ENCODE results near the gene RACGAP1.

GRCh38 chr12:49979791-49980190, 45.5 kb downstream of the RACGAP1 start:
- TF ChIP-seq, protein P1, sequence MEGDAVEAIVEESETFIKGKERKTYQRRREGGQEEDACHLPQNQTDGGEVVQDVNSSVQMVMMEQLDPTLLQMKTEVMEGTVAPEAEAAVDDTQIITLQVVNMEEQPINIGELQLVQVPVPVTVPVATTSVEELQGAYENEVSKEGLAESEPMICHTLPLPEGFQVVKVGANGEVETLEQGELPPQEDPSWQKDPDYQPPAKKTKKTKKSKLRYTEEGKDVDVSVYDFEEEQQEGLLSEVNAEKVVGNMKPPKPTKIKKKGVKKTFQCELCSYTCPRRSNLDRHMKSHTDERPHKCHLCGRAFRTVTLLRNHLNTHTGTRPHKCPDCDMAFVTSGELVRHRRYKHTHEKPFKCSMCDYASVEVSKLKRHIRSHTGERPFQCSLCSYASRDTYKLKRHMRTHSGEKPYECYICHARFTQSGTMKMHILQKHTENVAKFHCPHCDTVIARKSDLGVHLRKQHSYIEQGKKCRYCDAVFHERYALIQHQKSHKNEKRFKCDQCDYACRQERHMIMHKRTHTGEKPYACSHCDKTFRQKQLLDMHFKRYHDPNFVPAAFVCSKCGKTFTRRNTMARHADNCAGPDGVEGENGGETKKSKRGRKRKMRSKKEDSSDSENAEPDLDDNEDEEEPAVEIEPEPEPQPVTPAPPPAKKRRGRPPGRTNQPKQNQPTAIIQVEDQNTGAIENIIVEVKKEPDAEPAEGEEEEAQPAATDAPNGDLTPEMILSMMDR (conservative IDR thresholded peaks at IDR 0.05), result no peak
- no peak for TF ChIP-seq EZH2 (IDR thresholded peaks at IDR 0.05; ENCODE audit: low read depth)

All from PC-9 (cell line).